Mesendoderm (in vitro differentiated cells): ENCODE results near the gene RERE.

ENCODE experiments used
- DNase-seq: peaks from one replicate; pipeline ENCODE4 v3.0.0; 2013
- H2AK5ac ChIP-seq: 2 replicates; pipeline ENCODE4 v1.6.1; 2013; ENCODE audit warnings: low read length, inconsistent platforms
- H2BK120ac ChIP-seq: 2 replicates; pipeline ENCODE4 v1.6.1; 2013; ENCODE audit warnings: low read depth, mild to moderate bottlenecking, low read length, moderate library complexity, mixed read lengths
- H2BK15ac ChIP-seq: replicated peaks from 2 replicates; pipeline ENCODE4 v1.6.1; 2013; ENCODE audit warnings: low read depth, mild to moderate bottlenecking, moderate library complexity
- H2BK5ac ChIP-seq: 2 replicates; pipeline ENCODE4 v1.6.1; 2013; ENCODE audit warnings: low read length, inconsistent platforms
- H3K18ac ChIP-seq: 2 replicates; pipeline ENCODE4 v1.6.1; 2013; ENCODE audit warnings: mild to moderate bottlenecking, low read length, mixed read lengths
- H3K23ac ChIP-seq: one replicate; pipeline ENCODE4 v1.6.1; 2013; ENCODE audit warnings: low read length
- H3K27ac ChIP-seq: 2 replicates; pipeline ENCODE4 v1.5.1; 2013; ENCODE audit warnings: low read depth, mild to moderate bottlenecking, inconsistent platforms, low read length, moderate library complexity
- H3K27me3 ChIP-seq: 2 replicates; pipeline ENCODE4 v1.6.1; 2013; ENCODE audit warnings: low read length, control low read depth, mild to moderate bottlenecking, inconsistent platforms; ENCODE audit not compliant: insufficient read depth, poor library complexity
- H3K36me3 ChIP-seq: 2 replicates; pipeline ENCODE4 v1.6.1; 2013; ENCODE audit warnings: low read length, inconsistent platforms; ENCODE audit not compliant: control insufficient read depth, insufficient read depth
- H3K4ac ChIP-seq: one replicate; pipeline ENCODE4 v1.6.1; 2013; ENCODE audit warnings: low read depth, mild to moderate bottlenecking, low read length, moderate library complexity
- H3K4me1 ChIP-seq: 2 replicates; pipeline ENCODE4 v1.6.1; 2013; ENCODE audit warnings: low read depth, low read length, inconsistent platforms; ENCODE audit not compliant: control insufficient read depth
- H3K4me2 ChIP-seq: 2 replicates; pipeline ENCODE4 v1.6.1; 2013; ENCODE audit warnings: low read length
- H3K4me3 ChIP-seq: 2 replicates; pipeline ENCODE4 v1.5.1; 2013; ENCODE audit warnings: mild to moderate bottlenecking, low read length
- H3K56ac ChIP-seq: one replicate; pipeline ENCODE4 v1.6.1; 2013; ENCODE audit warnings: low read length
- H3K79me1 ChIP-seq: 2 replicates; pipeline ENCODE4 v1.6.1; 2013; ENCODE audit warnings: low read length, inconsistent platforms
- H3K79me2 ChIP-seq: 2 replicates; pipeline ENCODE4 v1.6.1; 2013; ENCODE audit warnings: mild to moderate bottlenecking, low read length; ENCODE audit not compliant: control insufficient read depth, insufficient read depth
- H3K9ac ChIP-seq: 2 replicates; pipeline ENCODE4 v1.6.1; 2013; ENCODE audit warnings: low read length, inconsistent platforms
- H4K5ac ChIP-seq: one replicate; pipeline ENCODE4 v1.6.1; 2013; ENCODE audit warnings: low read length
- H4K8ac ChIP-seq: one replicate; pipeline ENCODE4 v1.6.1; 2013; ENCODE audit warnings: low read depth, mild to moderate bottlenecking, control low read depth, low read length, moderate library complexity
- WGBS: extraction: QIAGEN DNeasy Blood & Tissue Kit; methylation state at CpG from one replicate; pipeline ENCODE4 v1.1.7; 2013; ENCODE audit warnings: low lambda C conversion rate, missing lambda C conversion rate; ENCODE audit not compliant: insufficient coverage; ENCODE audit errors: extremely low coverage; 5-methylcytosine and 5-hydroxymethylcytosine counted together

The RERE gene

GRCh38 chr1:8643542-8644536 is 173.6 kb downstream of the RERE start:
- H2BK15ac ChIP-seq, result no peak overlapping the region
- no peak overlapping the region for H2BK120ac ChIP-seq
- peaks cover 38% of the 10 kb centered on the region for H3K79me2 ChIP-seq
- H3K4me2 ChIP-seq, result no peak overlapping the region
- H2BK5ac ChIP-seq, result no peak overlapping the region
- no peaks in the 10 kb centered on the region for H3K27me3 ChIP-seq
- H3K79me1 ChIP-seq, result peaks cover 13% of the 10 kb centered on the region
- H3K18ac ChIP-seq, result no peak overlapping the region
- H3K4me1 ChIP-seq, result no peaks in the 10 kb centered on the region
- no peak overlapping the region for H4K8ac ChIP-seq
- no peak overlapping the region for H3K4ac ChIP-seq
- WGBS, result no CpG with 5 or more reads among the region's 6 CpGs
- no peak for DNase-seq
- no peaks in the 10 kb centered on the region for H3K36me3 ChIP-seq
- no peak overlapping the region for H3K9ac ChIP-seq
- no peak overlapping the region for H4K5ac ChIP-seq
- no peak overlapping the region for H3K4me3 ChIP-seq
- H3K27ac ChIP-seq, result no peak overlapping the region
- H3K23ac ChIP-seq, result no peak overlapping the region
- no peak overlapping the region for H3K56ac ChIP-seq
- H2AK5ac ChIP-seq, result no peak overlapping the region

GRCh38 chr1:8642114-8642513 is 175.3 kb downstream of the RERE start:
- no peaks in the 10 kb centered on the region for H3K36me3 ChIP-seq
- no peak overlapping the region for H3K56ac ChIP-seq
- WGBS, result no CpG with 5 or more reads among the region's 2 CpGs
- H4K5ac ChIP-seq, result no peak overlapping the region
- peaks cover 36% of the 10 kb centered on the region for H3K79me2 ChIP-seq
- no peak overlapping the region for H3K9ac ChIP-seq
- no peak overlapping the region for H2BK120ac ChIP-seq
- DNase-seq, result no peak
- no peak overlapping the region for H2BK5ac ChIP-seq
- no peak overlapping the region for H3K4me2 ChIP-seq
- H3K4me3 ChIP-seq, result no peak overlapping the region
- H3K4me1 ChIP-seq, result no peaks in the 10 kb centered on the region
- H2BK15ac ChIP-seq, result no peak overlapping the region
- H3K79me1 ChIP-seq, result peaks cover 13% of the 10 kb centered on the region
- no peak overlapping the region for H3K23ac ChIP-seq
- no peak overlapping the region for H2AK5ac ChIP-seq
- H3K27ac ChIP-seq, result no peak overlapping the region
- H3K4ac ChIP-seq, result no peak overlapping the region
- no peak overlapping the region for H3K18ac ChIP-seq
- no peaks in the 10 kb centered on the region for H3K27me3 ChIP-seq
- no peak overlapping the region for H4K8ac ChIP-seq

- no peak for DNase-seq
- Histone ChIP-seq H3K79me1 (peaks cover 13% of the 10 kb centered on the region), H2BK120ac (no peak overlapping the region), H3K4me2 (no peak overlapping the region), H3K27me3 (no peaks in the 10 kb centered on the region), H3K18ac (no peak overlapping the region), H3K4me3 (no peak overlapping the region), H3K4me1 (no peaks in the 10 kb centered on the region), H3K79me2 (peaks cover 35% of the 10 kb centered on the region), H4K5ac (no peak overlapping the region), H3K9ac (no peak overlapping the region), H2BK5ac (no peak overlapping the region), H4K8ac (no peak overlapping the region), H3K23ac (no peak overlapping the region), H2BK15ac (no peak overlapping the region), H3K4ac (no peak overlapping the region), H3K56ac (no peak overlapping the region), H3K36me3 (no peaks in the 10 kb centered on the region), H2AK5ac (no peak overlapping the region), H3K27ac (no peak overlapping the region)
- no CpG with 5 or more reads among the region's 3 CpGs for WGBS
Observed at GRCh38 chr1:8641377-8641997, 176.0 kb downstream of the RERE start.

- H3K27me3 ChIP-seq, result no peaks in the 10 kb centered on the region
- no peak overlapping the region for H2BK15ac ChIP-seq
- no peak overlapping the region for H3K18ac ChIP-seq
- no peaks in the 10 kb centered on the region for H3K4me1 ChIP-seq
- peaks cover 11% of the 10 kb centered on the region for H3K79me1 ChIP-seq
- DNase-seq, result no peak
- no peak overlapping the region for H4K5ac ChIP-seq
- no peak overlapping the region for H3K9ac ChIP-seq
- no peak overlapping the region for H4K8ac ChIP-seq
- H3K4me3 ChIP-seq, result no peak overlapping the region
- no peak overlapping the region for H3K56ac ChIP-seq
- H2BK5ac ChIP-seq, result no peak overlapping the region
- H3K36me3 ChIP-seq, result no peaks in the 10 kb centered on the region
- no peak overlapping the region for H3K27ac ChIP-seq
- H2AK5ac ChIP-seq, result no peak overlapping the region
- no peak overlapping the region for H2BK120ac ChIP-seq
- peaks cover 33% of the 10 kb centered on the region for H3K79me2 ChIP-seq
- no peak overlapping the region for H3K4ac ChIP-seq
- WGBS, result 100% methylated on average over 1 of the region's 1 CpG
- no peak overlapping the region for H3K4me2 ChIP-seq
- H3K23ac ChIP-seq, result no peak overlapping the region
Observed at GRCh38 chr1:8640950-8641349, 176.5 kb downstream of the RERE start.

DNA sequence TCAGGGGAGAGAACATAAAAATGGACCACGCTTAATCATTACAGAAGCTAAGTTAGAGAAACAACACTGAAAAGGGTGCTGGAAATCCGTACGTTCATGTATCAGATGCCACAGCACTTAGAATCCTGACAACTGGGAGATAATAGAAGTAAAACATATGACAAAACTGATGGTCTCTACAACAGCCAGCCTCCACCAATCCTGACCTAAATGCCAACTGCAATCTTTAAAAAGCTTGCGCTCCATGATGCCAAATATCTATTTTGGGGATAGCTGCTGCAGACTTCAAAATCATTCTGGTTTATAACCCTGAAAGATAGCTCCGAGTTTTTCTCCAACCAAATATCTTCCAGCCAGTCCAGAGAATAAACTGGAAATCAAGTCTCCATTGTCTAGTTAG is 178.3 kb downstream of the RERE start:
- no peak overlapping the region for H2AK5ac ChIP-seq
- no peak for DNase-seq
- no peak overlapping the region for H3K18ac ChIP-seq
- H2BK15ac ChIP-seq, result no peak overlapping the region
- no peaks in the 10 kb centered on the region for H3K27me3 ChIP-seq
- WGBS, result no CpG with 5 or more reads among the region's 5 CpGs
- no peak overlapping the region for H2BK120ac ChIP-seq
- H3K4me1 ChIP-seq, result no peaks in the 10 kb centered on the region
- H3K4me3 ChIP-seq, result no peak overlapping the region
- peaks cover 7% of the 10 kb centered on the region for H3K79me1 ChIP-seq
- no peak overlapping the region for H3K4me2 ChIP-seq
- peaks cover 27% of the 10 kb centered on the region for H3K79me2 ChIP-seq
- H4K8ac ChIP-seq, result no peak overlapping the region
- H3K36me3 ChIP-seq, result no peaks in the 10 kb centered on the region
- H3K56ac ChIP-seq, result no peak overlapping the region
- H3K4ac ChIP-seq, result no peak overlapping the region
- H2BK5ac ChIP-seq, result no peak overlapping the region
- H4K5ac ChIP-seq, result no peak overlapping the region
- H3K9ac ChIP-seq, result no peak overlapping the region
- H3K23ac ChIP-seq, result no peak overlapping the region
- no peak overlapping the region for H3K27ac ChIP-seq
